HG03457 (cell line): ENCODE results near the gene ERBB4.

Source experiments
- ATAC-seq: cut with Tn5 transposase; IDR thresholded peaks from one replicate; pipeline ENCODE4 v1.9.1; 2021; ENCODE audit warnings: moderate number of reproducible peaks; ENCODE audit not compliant: unreplicated experiment

ERBB4 gene

GRCh38 chr2:211391189-211391567, 1147.4 kb downstream of the ERBB4 start:
- no peak for ATAC-seq

- no peak for ATAC-seq
Observed at GRCh38 chr2:211390536-211391188, 1147.9 kb downstream of the ERBB4 start.

- no peak for ATAC-seq
Observed at GRCh38 chr2:211387734-211388133, 1150.9 kb downstream of the ERBB4 start.

- ATAC-seq: no peak
Observed at GRCh38 chr2:211380041-211380440, 1158.6 kb downstream of the ERBB4 start.

GRCh38 chr2:211376410-211376809, 1162.2 kb downstream of the ERBB4 start:
- no peak for ATAC-seq

GRCh38 chr2:211373203-211373602, 1165.4 kb downstream of the ERBB4 start:
- no peak for ATAC-seq

- no peak for ATAC-seq
Observed at GRCh38 chr2:211371465-211371864, 1167.1 kb downstream of the ERBB4 start.

GRCh38 chr2:211368467-211368866, 1170.1 kb downstream of the ERBB4 start:
- ATAC-seq: no peak

GRCh38 chr2:211367711-211368110, 1170.9 kb downstream of the ERBB4 start:
- peak; percentile 97 for ATAC-seq

GRCh38 chr2:211367293-211367692, 1171.3 kb downstream of the ERBB4 start:
- ATAC-seq: no peak

GRCh38 chr2:211364911-211365310, 1173.7 kb downstream of the ERBB4 start:
- ATAC-seq: no peak

GRCh38 chr2:211361383-211361782, 1177.2 kb downstream of the ERBB4 start:
- no peak for ATAC-seq

GRCh38 chr2:211359347-211359746, 1179.3 kb downstream of the ERBB4 start:
- no peak for ATAC-seq

- ATAC-seq: no peak
Observed at GRCh38 chr2:211358504-211358903, 1180.1 kb downstream of the ERBB4 start.

GRCh38 chr2:211354481-211354880, 1184.1 kb downstream of the ERBB4 start:
- ATAC-seq: no peak

- ATAC-seq: no peak
Observed at GRCh38 chr2:211351987-211352386, 1186.6 kb downstream of the ERBB4 start.

GRCh38 chr2:211349031-211349430, 1189.6 kb downstream of the ERBB4 start:
- ATAC-seq: no peak

GRCh38 chr2:211347328-211347727, 1191.3 kb downstream of the ERBB4 start:
- ATAC-seq: no peak

GRCh38 chr2:211344289-211344688, 1194.3 kb downstream of the ERBB4 start:
- no peak for ATAC-seq

GRCh38 chr2:211333377-211333776, 1205.2 kb downstream of the ERBB4 start:
- ATAC-seq: no peak

GRCh38 chr2:211331736-211332135, 1206.9 kb downstream of the ERBB4 start:
- no peak for ATAC-seq

GRCh38 chr2:211329882-211330281, 1208.7 kb downstream of the ERBB4 start:
- ATAC-seq: no peak

GRCh38 chr2:211329421-211329820, 1209.2 kb downstream of the ERBB4 start:
- ATAC-seq: no peak
